Thoracic aorta (tissue), 2 donors: ENCODE data around the gene TUNAR. TPM values are rescaled to one million over a fixed set of nuclear protein-coding genes. Genes with fewer than 3 reads are reported as not detected.

Experiments used
- ATAC-seq: fragments of 150-250 bp; one replicate; pipeline ENCODE4 v1.8.0; 2017; ENCODE audit warnings: low read depth; ENCODE audit not compliant: insufficient number of reproducible peaks, low FRiP score
- DNase-seq: peaks from one replicate; pipeline ENCODE4 v3.0.0-alpha.2; 2020; ENCODE audit warnings: low spot score
- H3K27ac ChIP-seq, 2 donors: fragments of 200-600 bp; sonication (generic); 1 replicate in 1 of 2; 2 replicates in 1 of 2; pipeline ENCODE4 v1.5.1; 2016; ENCODE audit warnings: mild to moderate bottlenecking in 2 of 2, moderate library complexity in 2 of 2
- H3K27me3 ChIP-seq: fragments of 200-600 bp; sonication (generic); replicated peaks from 2 replicates; pipeline ENCODE4 v1.6.0; 2016; ENCODE audit warnings: mild to moderate bottlenecking; ENCODE audit not compliant: insufficient read depth
- H3K36me3 ChIP-seq: fragments of 200-600 bp; sonication (generic); one replicate; pipeline ENCODE4 v1.5.1; 2016
- H3K4me1 ChIP-seq, 2 donors: fragments of 200-600 bp; sonication (generic); 1 replicate in 1 of 2; 2 replicates in 1 of 2; pipeline versions ENCODE4 v1.5.1 to v1.6.0; 2016; ENCODE audit warnings: low read depth in 2 of 2, mild to moderate bottlenecking in 1 of 2; ENCODE audit not compliant: control insufficient read depth in 1 of 2
- H3K4me3 ChIP-seq: fragments of 200-600 bp; sonication (generic); 2 replicates; pipeline ENCODE4 v1.5.1; 2016; ENCODE audit warnings: mild to moderate bottlenecking
- H3K9me3 ChIP-seq: fragments of 200-600 bp; sonication (generic); 2 replicates; pipeline ENCODE4 v1.5.1; 2016
- CTCF ChIP-seq: fragments of 200-600 bp; sonication (generic); IDR thresholded peaks from one replicate; pipeline ENCODE4 v1.5.1; 2019; ENCODE audit warnings: antibody characterized with exemption
- total RNA-seq, 2 donors: library from RNA; depleted of rRNA; stranded (reverse); fragments of >200 nt; gene quantifications; one replicate each; pipeline versions ENCODE4 v1.1.0 to v1.2.3, GENCODE V29; 2016

The TUNAR gene
- total RNA-seq, 2 donors from 2014 or later = not detected

DNA sequence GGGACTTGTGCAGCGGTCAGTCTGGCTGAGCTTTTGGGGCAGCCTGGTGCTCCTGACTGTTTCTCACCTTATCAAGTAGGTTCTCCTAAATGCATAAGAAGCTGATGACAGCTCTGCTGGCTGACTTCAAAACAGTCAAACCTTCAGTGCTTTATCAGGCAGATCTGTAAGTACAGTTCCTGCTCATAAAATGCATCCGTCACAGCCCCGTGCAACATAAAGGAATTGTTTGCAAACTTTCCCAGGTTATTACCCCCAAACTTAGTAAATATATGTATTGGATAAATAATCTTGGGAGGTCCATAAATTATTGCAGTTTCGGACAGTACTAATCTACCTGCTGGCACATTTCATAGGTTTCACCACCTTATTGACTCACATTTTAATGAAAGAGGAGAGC lies 10.7 kb downstream of the TUNAR start:
- no peak for ATAC-seq
- no peak for TF ChIP-seq CTCF
- H3K4me3 ChIP-seq = no peak overlapping the region
- no peak overlapping the region for H3K27ac ChIP-seq
- H3K27me3 ChIP-seq = no peaks in the 10 kb centered on the region
- no peak for DNase-seq
- no peaks in the 10 kb centered on the region for H3K9me3 ChIP-seq
- no peaks in the 10 kb centered on the region for H3K36me3 ChIP-seq
- H3K4me1 ChIP-seq = peaks cover 16 to 45% of the 10 kb centered on the region in 2 donors

DNA sequence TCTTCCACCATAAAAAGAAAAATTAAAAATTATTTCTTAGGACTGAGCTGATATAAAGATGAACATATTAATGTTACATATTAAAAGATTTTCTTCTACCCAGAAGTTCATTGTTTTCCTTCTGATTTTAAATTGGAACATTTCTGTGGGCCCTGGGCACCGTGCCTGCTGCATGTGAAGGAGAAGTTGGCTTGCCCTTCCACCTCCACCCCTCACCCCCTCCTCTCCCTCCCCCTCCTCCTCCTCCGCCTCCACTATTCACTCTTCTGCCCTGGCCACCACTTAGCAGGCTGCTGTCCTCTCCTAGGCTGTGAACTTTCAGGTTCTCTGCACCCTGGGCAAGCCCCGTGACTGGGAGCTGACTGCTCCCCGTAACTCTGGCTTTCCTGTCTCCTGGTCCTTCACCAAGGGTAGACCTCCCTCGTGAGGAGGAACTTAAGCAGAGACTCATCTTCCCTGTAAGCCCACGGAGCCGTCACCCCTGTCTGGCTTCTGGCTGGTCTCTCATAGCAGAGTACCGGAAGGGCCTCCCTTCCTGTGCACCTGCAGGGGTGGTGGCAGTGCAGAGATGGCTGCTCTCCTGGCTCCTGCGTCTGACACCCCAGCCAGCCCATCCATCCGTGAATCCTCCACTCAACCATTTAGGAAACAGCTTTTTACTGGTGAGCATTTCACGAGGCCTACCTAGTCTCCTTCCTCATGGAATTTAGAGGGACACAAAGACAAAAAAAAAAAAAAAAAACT lies 12.8 kb downstream of the TUNAR start:
- Histone ChIP-seq H3K9me3 (no peaks in the 10 kb centered on the region), H3K27ac (no peak overlapping the region), H3K36me3 (no peaks in the 10 kb centered on the region), H3K27me3 (no peaks in the 10 kb centered on the region), H3K4me3 (no peak overlapping the region), H3K4me1 (peaks cover 16 to 45% of the 10 kb centered on the region in 2 donors)
- ATAC-seq (no peak), DNase-seq (no peak)
- TF ChIP-seq CTCF = no peak

- no peaks in the 10 kb centered on the region for H3K27me3 ChIP-seq
- ATAC-seq = no peak
- no peak for TF ChIP-seq CTCF
- no peak overlapping the region for H3K4me3 ChIP-seq
- no peaks in the 10 kb centered on the region for H3K9me3 ChIP-seq
- peaks cover 4 to 30% of the 10 kb centered on the region in 2 donors for H3K4me1 ChIP-seq
- H3K36me3 ChIP-seq = no peaks in the 10 kb centered on the region
- no peak overlapping the region for H3K27ac ChIP-seq
- DNase-seq = no peak
These were observed 15.1 kb downstream of the TUNAR start for GRCh38 chr14:95891742-95892141.

- Histone ChIP-seq H3K27me3 (no peaks in the 10 kb centered on the region), H3K4me3 (no peak overlapping the region), H3K27ac (no peak overlapping the region), H3K36me3 (no peaks in the 10 kb centered on the region), H3K9me3 (no peaks in the 10 kb centered on the region), H3K4me1 (peaks cover 3 to 26% of the 10 kb centered on the region in 2 donors)
- ATAC-seq = no peak
- TF ChIP-seq CTCF = no peak
- DNase-seq = no peak
These were observed 15.5 kb downstream of the TUNAR start for GRCh38 chr14:95892142-95892541.

- no peak for ATAC-seq
- Histone ChIP-seq H3K4me1 (peaks cover 0 to 5% of the 10 kb centered on the region in 2 donors), H3K27me3 (no peaks in the 10 kb centered on the region), H3K27ac (no peak overlapping the region), H3K36me3 (no peaks in the 10 kb centered on the region), H3K9me3 (no peaks in the 10 kb centered on the region), H3K4me3 (no peak overlapping the region)
- no peak for TF ChIP-seq CTCF
- no peak for DNase-seq
These were observed 19.1 kb downstream of the TUNAR start for GRCh38 chr14:95895720-95896119.
